HCT116 (cell line): ENCODE results near the gene PIK3R6. TPM values are rescaled to one million over a fixed set of nuclear protein-coding genes. Genes with fewer than 3 reads are reported as not detected.

Experiments
- ATAC-seq: fragments of 200-7000 bp; cut with Tn5 transposase; 2 replicates; pipeline ENCODE4 v1.9.1; 2020; ENCODE audit warnings: mild to moderate bottlenecking, moderate library complexity
- BruUV-seq: library from RNA; stranded (reverse); fragments of 400-500 nt; replicated peaks from 2 replicates; lab custom pipeline; 2021; lab: Mats Ljungman, UMichigan
- CTCF ChIA-PET: fragments of 300-600 bp; sonication (Branson Sonifier 250); formaldehyde crosslinking; loops from one replicate; lab custom pipeline; 2021; ENCODE audit warnings: antibody characterized with exemption; lab: Charles Lee
- POLR2A ChIA-PET: fragments of 300-600, 350-600 bp; sonication (Branson Sonifier 250); formaldehyde crosslinking; loops from one replicate; lab custom pipeline; 2021; ENCODE audit warnings: antibody characterized with exemption; lab: Charles Lee
- RAD21 ChIA-PET, 2 experiments: fragments of 300-600 bp; sonication (Branson Sonifier 250); formaldehyde crosslinking; loops; one replicate each; lab custom pipeline; 2023; ENCODE audit warnings: low total read pairs in 2 of 2; ENCODE audit not compliant: uncharacterized antibody in 2 of 2, unreplicated experiment in 2 of 2, low non-redundant PET in 1 of 2; lab: Charles Lee
- DNase-seq: peaks from one replicate; pipeline ENCODE4 v3.0.0-alpha.2; 2010; ENCODE audit warnings: low read depth, low spot score
- H2AFZ ChIP-seq: fragments of 200-600 bp; shearing (Covaris generic), sonication (generic); 2 replicates; pipeline ENCODE4 v1.6.1; 2017; ENCODE audit warnings: low read depth, mixed run types, mixed read lengths, antibody characterized with exemption, low read length; ENCODE audit not compliant: poor library complexity, severe bottlenecking
- H3K27ac ChIP-seq: 2 replicates; pipeline ENCODE4 v1.5.1; 2012; ENCODE audit warnings: low read depth, low read length
- H3K27me3 ChIP-seq: fragments of 200-600 bp; sonication (generic); 2 replicates; pipeline ENCODE4 v1.6.1; 2016; ENCODE audit warnings: mixed run types, low read length, mixed read lengths; ENCODE audit not compliant: insufficient read depth
- H3K36me3 ChIP-seq, 2 experiments: fragments of 200-500 bp in 1 of 2; fragments of 200-600 bp in 1 of 2; sonication (Bioruptor generic) in 1 of 2; sonication (generic) in 1 of 2; 2 replicates each; pipeline versions ENCODE4 v1.5.1 to v1.6.1; 2014 to 2016; ENCODE audit warnings: low read length in 2 of 2, inconsistent platforms in 1 of 2, mixed read lengths in 1 of 2, mixed run types in 1 of 2; ENCODE audit not compliant: insufficient read depth in 2 of 2, control insufficient read depth in 1 of 2
- H3K4me1 ChIP-seq, 2 experiments: fragments of 200-600 bp in 1 of 2; sonication (generic) in 1 of 2; 2 replicates each; pipeline versions ENCODE4 v1.5.1 to v1.6.1; 2012 to 2017; ENCODE audit warnings: low read length in 2 of 2, inconsistent platforms in 1 of 2, mild to moderate bottlenecking in 1 of 2, mixed read lengths in 1 of 2, mixed run types in 1 of 2, moderate library complexity in 1 of 2; ENCODE audit not compliant: insufficient read depth in 2 of 2, control insufficient read depth in 1 of 2
- H3K4me2 ChIP-seq: fragments of 200-600 bp; sonication (generic); 2 replicates; pipeline ENCODE4 v1.6.1; 2017; ENCODE audit warnings: mixed run types, low read length, mixed read lengths
- H3K4me3 ChIP-seq, 2 experiments: fragments of 200-600 bp in 1 of 2; sonication (generic) in 1 of 2; replicated peaks in 1 of 2; 2 replicates each; pipeline ENCODE4 v1.5.1; 2011 to 2016; ENCODE audit warnings: low read length in 2 of 2, control low read depth in 1 of 2, low read depth in 1 of 2, mild to moderate bottlenecking in 1 of 2, mixed read lengths in 1 of 2, mixed run types in 1 of 2
- H3K79me2 ChIP-seq: fragments of 200-600 bp; sonication (generic); 2 replicates; pipeline ENCODE4 v1.6.1; 2017; ENCODE audit warnings: mild to moderate bottlenecking, mixed run types, low read length, moderate library complexity, mixed read lengths; ENCODE audit not compliant: insufficient read depth
- H3K9ac ChIP-seq: fragments of 200-600 bp; sonication (generic); 2 replicates; pipeline ENCODE4 v1.6.1; 2016; ENCODE audit warnings: low read length, mixed read lengths
- H3K9me2 ChIP-seq: fragments of 200-600 bp; sonication (generic), shearing (Covaris generic); 2 replicates; pipeline ENCODE4 v1.6.1; 2017; ENCODE audit warnings: mixed run types, mild to moderate bottlenecking, moderate library complexity; ENCODE audit not compliant: insufficient read depth
- H3K9me3 ChIP-seq, 2 experiments: fragments of 200-500 bp in 1 of 2; fragments of 200-600 bp in 1 of 2; sonication (Bioruptor generic) in 1 of 2; sonication (generic) in 1 of 2; 2 replicates each; pipeline ENCODE4 v1.6.1; 2014 to 2017; ENCODE audit warnings: low read length in 2 of 2, mixed read lengths in 2 of 2, inconsistent platforms in 1 of 2, low read depth in 1 of 2, mild to moderate bottlenecking in 1 of 2, mixed run types in 1 of 2, moderate library complexity in 1 of 2; ENCODE audit not compliant: control insufficient read depth in 1 of 2, insufficient read depth in 1 of 2
- H4K20me1 ChIP-seq: fragments of 200-600 bp; sonication (generic), shearing (Covaris generic); 2 replicates; pipeline ENCODE4 v1.6.1; 2017; ENCODE audit warnings: mixed run types, mild to moderate bottlenecking, moderate library complexity; ENCODE audit not compliant: insufficient read depth
- CTCF ChIP-seq, 3 experiments: fragments of 200-600 bp in 1 of 3; sonication (generic) in 1 of 3; IDR thresholded peaks in 2 of 3; conservative IDR thresholded peaks in 1 of 3; 2 replicates each; pipeline ENCODE4 v1.5.1; 2012 to 2017; ENCODE audit warnings: low read depth in 2 of 3, low read length in 2 of 3, antibody characterized with exemption in 1 of 3, borderline replicate concordance in 1 of 3, control low read depth in 1 of 3, mild to moderate bottlenecking in 1 of 3, mixed read lengths in 1 of 3, mixed run types in 1 of 3, moderate library complexity in 1 of 3; ENCODE audit not compliant: insufficient read depth in 1 of 3
- POLR2AphosphoS5 ChIP-seq: IDR thresholded peaks from 2 replicates; pipeline ENCODE4 v1.6.1; 2011; ENCODE audit warnings: mild to moderate bottlenecking, low read depth, low read length, moderate library complexity
- RAD21 ChIP-seq: IDR thresholded peaks from 2 replicates; pipeline ENCODE4 v1.6.1; 2012; ENCODE audit warnings: low read depth, mild to moderate bottlenecking
- REST ChIP-seq: IDR thresholded peaks from 2 replicates; pipeline ENCODE4 v1.6.1; 2012; ENCODE audit warnings: low read depth
- YY1 ChIP-seq: IDR thresholded peaks from 2 replicates; pipeline ENCODE4 v1.6.1; 2011; ENCODE audit warnings: low read length, low read depth, moderate library complexity, mild to moderate bottlenecking; ENCODE audit not compliant: insufficient replicate concordance; ENCODE audit errors: extremely low read depth
- ZFX ChIP-seq: fragments of 450-650 bp; IDR thresholded peaks from 2 replicates; pipeline ENCODE4 v1.6.1; 2017
- intact Hi-C: fragments of 100-400 bp; cut with micrococcal nuclease; formaldehyde crosslinking; loops from 2 replicates; pipeline ENCODE4 v1.10.0; 2022
- total RNA-seq: library from RNA; stranded (reverse); gene quantifications from one replicate; pipeline ENCODE4 v1.2.1, GENCODE V29; 2021; ENCODE audit not compliant: unreplicated experiment

Gene PIK3R6
- total RNA-seq, 1 experiment from 2014 or later = 0.07 TPM

- H2AFZ ChIP-seq = no peak overlapping the region
- H3K27ac ChIP-seq = no peak overlapping the region
- ChIA-PET POLR2A (no interaction called here), RAD21 (no interaction called here), CTCF (no interaction called here)
- ATAC-seq (no peak), DNase-seq (no peak)
- peaks cover 3% of the 10 kb centered on the region; the same call in 1 of the 2 replicates for H3K27me3 ChIP-seq
- H3K79me2 ChIP-seq = no peaks in the 10 kb centered on the region
- no peaks in the 10 kb centered on the region for H3K4me1 ChIP-seq
- H3K36me3 ChIP-seq = no peaks in the 10 kb centered on the region
- H3K9ac ChIP-seq = no peak overlapping the region
- H3K9me2 ChIP-seq = no peaks in the 10 kb centered on the region
- H3K4me3 ChIP-seq = no peak overlapping the region
- H3K4me2 ChIP-seq = no peak overlapping the region
- BruUV-seq = no TSS peak
- intact Hi-C loops = no loop called here
- no peaks in the 10 kb centered on the region for H4K20me1 ChIP-seq
- TF ChIP-seq REST = no peak
- no peak for TF ChIP-seq YY1
- TF ChIP-seq POLR2AphosphoS5 = no peak
- TF ChIP-seq CTCF (IDR thresholded peaks at IDR 0.05 in 2 of 3, conservative IDR thresholded peaks at IDR 0.05 in 1 of 3; ENCODE audit: borderline replicate concordance in 1 of 3, insufficient read depth in 1 of 3, low read depth in 2 of 3, low read length in 2 of 3) = 0 out of 6 replicates have a peak, but pooled peaks of 1 of the 3 experiments have one; percentile 14
- no peak for TF ChIP-seq RAD21
- no peak for TF ChIP-seq ZFX
- TF ChIP-seq, all 23 proteins: peak for 1
- H3K9me3 ChIP-seq = no peaks in the 10 kb centered on the region
Measured at GRCh38 chr17:8900626-8901585, 33.4 kb upstream of the PIK3R6 start.
